Kidney capillary endothelial cell (primary cell): ENCODE results near the gene CLBA1.

Source experiments
- DNase-seq: peaks from one replicate; pipeline ENCODE4 v3.0.0-alpha.2; 2018; ENCODE audit warnings: low spot score

CLBA1 gene

DNA sequence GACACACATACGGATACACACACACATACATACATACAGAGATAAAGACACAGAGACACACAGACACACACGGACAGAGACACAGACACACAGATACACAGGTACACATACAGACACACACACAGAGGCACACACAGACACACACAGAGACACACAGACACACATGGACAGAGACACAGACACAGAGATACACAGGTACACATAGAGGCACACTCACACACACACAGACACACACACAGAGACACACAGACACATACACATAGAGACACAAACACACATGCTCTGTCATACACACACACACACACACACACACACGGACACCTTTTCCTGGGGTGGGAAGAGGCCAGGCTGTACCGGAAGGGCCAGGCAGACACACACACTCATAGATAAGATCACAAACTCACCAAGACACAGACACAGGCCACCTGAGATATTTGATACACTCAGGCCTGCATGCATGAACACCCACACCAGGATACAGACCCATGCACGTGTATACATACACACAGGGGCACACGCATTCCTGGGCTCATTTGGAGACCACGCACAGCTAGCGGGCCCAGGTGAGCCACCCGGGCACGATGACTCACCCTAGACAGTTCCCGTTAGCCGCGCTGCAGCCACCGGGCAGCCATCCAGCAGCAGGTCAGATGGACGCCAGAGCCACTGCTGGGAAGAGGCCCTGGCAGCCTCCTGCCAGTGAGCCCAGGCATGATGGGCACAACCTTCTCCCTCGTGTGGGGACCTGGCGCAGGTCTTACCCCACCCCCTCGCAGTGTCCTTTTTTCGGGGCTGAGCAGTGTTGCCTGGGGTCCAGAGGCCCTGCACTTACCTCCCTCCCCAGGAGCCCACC, 5.6 kb upstream of the CLBA1 start:
- DNase-seq, result no peak

DNA sequence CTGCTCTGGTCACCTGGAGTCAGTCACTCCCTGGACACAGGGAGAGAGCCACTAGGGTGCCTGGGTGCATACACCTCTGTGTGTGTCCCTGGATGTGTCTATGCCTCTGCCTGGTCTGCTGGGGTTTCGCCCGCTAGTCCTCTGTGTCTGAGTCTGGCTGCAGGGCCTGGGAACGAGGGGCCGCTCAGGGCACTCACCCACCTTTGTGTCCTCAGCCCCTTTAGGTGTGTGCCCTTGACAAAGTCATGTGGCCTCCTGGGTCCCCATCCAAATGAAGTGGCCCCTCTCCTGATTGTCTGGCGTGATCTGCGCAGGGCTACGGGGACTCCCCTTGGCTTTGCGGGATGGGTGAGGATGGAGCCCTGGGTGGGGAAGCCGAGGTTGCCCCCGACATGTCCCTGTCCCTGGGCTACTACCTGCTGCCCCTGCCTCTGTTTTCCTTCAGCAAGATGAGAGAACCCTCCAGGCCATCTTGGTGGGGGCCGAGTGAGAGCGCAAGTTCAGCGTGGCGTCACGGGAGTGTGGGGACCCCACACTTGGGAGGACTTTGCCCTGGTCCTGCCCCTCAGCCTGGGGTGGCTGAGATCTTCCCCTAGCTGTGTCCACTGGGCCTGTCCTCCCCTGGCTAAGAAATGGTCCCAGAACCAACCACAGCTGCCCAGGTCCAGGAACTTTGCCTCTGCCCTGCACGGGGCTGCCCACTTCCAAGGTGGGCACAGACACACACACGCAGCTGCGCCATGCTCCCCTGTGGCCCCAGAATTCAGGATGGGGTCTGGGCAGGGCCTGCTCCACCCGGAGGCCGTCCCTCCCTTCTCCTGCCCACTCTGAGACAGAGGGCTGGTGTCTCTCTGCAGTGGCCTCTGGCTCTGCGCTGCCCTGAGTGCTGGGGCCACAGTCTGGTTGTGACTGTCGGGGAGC, 4.7 kb upstream of the CLBA1 start:
- DNase-seq, result no peak

DNA sequence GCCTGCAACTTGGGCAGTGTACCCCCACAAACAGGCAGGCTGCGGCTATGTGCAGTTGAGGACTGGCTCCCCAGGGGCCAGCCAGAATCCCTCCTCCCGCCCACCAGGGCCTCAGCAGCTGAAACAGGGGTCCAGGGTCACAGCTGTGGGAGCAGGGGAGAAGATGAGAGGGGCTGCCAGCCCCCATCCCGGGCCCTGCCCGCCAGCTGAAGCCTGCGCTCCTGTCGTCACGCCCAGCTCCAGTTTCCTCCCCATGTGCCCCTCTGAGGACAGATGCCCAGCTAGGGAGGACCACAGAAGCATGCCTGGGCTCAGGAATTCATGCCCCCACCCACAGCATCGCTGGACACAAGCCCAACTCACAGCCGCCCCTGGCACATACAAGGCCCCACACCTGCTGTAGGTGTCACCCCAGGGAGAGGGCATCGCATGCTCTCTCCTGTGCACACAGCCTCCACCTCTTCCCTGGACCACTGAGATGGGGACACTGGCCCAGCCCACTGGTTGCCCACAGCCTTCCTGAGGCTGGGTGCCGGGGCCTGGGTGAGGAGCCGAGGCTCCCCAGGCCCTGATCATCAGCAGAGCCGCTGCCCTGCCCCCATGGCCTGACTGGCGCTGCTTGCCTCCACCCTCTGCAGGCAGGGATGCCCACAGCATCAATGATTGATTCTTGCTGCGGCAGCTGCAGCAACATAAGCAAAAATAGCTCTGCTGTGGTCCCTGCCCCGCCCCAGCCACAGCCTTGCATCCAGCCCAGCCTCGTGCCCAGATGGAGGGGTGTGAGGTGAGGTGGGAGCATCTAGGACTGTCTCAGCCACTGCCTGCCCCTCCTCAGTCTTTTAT, 3.7 kb upstream of the CLBA1 start:
- no peak for DNase-seq

DNA sequence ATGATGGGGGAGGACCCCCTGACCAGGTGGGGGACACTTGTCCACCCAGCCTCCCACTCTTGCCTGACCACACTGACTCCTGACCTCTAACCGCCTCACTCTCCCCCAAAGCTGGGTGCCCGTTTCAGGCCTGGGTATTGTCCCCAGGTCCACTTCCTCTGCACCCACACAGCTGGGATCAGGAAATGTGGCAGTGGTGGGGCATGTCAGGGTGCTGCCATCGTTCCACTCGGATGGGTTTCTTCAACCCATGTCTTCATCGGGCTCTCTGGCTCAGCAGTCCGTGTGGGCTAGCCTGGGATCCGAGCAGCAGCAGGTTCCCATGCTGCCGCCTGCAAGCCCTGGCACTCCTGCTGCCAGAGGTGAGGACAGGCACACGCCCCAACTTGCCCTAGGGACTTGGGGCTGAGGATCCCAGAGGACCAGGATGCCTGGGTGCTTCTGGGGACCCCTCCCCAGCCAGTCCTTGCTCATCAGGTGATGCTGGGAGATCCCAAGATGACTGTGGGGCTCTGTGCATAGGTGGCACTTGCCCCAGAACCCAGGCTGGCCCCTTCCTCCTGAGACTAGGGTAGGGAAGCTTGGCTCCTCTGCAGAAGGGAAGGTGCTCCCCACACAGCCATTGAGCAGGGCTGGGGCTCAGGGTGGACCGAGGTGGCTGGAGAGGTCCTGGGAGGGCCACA, 2.9 kb upstream of the CLBA1 start:
- DNase-seq, result no peak

DNA sequence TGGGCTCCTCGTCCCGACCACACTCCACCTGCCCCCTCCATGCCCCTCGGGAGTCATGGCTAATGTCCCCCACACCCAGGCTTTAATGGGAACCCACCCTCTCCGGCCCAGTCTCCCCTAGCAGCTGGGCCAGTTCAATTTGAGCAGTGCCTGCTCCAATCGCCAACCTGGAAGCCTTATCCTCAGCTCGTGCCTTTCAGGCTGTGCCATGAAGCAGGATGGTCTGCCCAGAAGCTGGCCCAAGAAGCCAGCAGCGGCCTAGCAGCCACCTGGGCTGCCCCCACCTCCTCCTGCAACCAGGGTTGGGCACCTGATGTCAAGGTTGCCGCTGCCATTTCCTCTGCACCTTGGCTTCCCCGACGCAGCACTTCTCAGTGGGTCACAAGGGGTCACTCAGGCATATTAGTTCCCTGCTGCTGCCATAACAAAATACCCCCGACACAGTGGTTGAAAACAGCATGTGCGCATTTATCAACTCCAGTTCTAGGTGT, 2.3 kb upstream of the CLBA1 start:
- DNase-seq, result no peak

DNA sequence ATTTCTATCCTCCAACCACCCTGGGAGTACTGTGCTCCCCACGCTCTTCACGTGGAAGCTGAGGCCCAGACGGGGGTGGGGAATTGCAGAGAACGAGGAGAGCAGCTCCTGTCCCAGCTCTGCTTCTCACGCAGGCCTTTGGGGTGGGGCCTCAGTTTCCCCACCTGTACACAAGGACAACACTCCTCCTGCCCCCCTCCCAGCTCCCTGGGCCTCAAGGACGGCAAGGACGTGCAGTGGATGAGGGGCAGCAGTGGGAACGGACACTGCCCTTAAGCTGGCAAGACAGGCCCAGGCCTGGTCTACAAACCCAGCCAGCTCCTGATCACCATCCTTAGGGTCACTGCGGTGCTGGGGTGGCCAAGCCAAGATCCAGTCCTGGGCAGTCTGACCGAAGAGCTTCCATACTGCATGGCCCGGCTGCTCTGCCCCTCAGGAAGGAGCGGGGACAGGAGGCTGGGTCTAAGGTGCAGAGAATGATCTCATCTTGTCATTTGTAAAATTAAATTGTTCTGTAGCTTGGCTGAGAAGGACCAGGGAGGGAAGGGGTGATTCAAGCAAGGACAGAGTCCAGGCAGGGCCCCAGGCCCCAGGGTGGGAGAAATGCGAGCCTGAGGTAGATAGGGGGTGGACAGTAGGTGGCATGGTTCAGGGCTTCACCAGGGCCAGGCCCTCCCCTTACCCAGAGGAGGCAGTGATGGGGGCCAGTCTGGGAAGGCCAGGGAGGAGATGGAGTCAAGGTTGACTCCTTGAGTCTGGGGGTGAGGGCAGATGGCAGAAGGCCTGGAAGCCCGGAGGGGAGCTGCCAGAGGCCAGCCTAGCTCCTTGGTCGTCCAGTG, 1.3 kb upstream of the CLBA1 start:
- DNase-seq, result no peak

DNA sequence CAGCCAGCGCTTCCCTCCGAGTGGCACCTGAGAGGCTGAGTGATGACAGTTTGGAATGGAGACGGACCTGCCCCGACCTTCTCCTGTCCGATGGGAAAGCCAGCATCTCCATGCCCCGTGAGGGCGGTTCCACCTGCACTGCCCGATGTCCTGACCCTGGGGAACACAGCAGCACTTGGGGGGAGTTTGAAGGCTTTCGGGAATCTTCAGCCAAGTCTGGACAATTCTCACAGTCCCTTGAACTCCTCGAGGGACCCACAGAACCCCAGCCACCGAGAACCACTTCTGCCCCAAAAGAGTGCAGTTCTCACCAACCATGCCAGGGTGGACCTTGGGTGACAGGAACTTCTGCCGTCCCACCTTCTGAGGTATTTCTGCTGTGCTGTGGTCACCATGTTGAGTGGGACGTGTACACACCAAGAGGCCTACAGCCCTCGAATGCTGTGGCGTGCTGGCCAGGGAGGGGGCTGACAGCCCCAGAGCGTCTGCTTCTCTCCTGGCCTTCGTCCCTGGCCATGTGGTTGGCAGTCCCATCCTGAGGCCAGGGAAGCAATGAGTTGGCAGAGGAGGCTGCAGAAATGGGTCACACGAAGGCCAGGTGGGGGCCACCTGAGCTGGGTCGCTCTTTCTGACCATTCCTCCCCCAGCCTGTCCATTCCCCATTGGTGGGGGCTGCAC, 1.0 kb downstream of the CLBA1 start:
- no peak for DNase-seq

DNA sequence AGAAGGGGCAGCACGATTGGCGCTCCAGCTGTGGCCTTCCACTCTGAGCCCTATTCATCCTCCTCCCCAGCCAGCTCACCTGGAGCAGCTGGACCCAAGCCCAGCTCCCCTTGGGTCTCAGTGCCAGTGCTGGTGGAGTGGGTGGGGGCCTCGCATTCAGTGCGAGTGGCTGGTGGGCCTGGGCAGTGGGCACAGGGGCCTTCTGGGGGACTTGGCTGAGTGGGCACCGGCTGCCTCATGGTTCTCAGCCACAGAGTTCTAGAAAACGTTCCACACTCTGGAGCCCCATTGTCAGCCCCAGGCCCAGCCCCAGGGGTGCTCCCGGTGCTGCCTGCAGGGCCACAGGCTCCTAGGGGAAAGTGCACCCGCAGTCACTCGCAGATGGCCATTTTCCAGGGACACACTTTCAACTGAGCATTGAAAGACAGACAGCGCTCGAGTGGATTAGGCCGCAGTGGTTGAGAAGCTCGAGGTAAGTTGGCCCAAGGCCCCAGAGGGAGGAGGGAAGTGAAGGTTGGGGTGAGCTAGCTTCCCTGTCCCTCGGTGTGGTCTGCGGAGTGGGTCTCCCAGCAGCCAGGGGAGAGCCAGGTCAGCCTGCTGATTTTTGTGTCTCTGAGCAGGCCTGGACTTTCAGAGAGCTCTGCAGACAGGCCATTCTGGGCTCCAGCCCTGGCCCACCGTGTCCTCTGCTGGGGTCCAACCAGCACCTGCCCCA, 3.8 kb downstream of the CLBA1 start:
- no peak for DNase-seq

DNA sequence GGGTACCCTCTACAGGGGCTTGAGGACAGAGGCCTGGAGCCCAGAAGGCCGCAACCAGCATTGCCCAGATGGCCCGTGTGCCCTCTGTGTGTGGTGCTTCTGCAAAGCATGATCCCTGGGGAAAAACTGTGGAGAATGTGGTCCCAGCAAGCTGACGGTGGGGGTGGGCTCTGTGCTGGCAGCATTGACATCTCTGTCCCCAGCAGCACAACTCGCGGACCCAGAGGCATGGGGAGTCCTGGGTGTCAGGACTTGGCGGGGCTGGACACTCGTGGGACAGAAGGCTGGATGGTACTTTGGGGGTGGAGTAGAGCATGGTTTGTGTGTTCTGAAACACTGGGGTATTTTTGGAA, 4.3 kb downstream of the CLBA1 start:
- DNase-seq, result no peak

DNA sequence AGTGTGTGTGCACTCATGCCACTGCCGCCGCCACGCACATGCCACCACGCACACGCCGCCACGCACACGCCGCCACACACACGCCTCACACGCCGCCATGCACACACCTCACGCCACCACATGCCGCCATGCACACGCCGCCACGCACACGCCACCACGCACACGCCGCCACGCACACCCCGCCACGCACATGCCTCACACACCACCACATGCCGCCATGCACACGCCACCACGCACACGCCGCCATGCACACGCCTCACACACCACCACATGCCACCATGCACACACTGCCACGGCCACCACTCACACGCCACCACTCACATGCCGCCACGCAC, 6.3 kb downstream of the CLBA1 start:
- no peak for DNase-seq

DNA sequence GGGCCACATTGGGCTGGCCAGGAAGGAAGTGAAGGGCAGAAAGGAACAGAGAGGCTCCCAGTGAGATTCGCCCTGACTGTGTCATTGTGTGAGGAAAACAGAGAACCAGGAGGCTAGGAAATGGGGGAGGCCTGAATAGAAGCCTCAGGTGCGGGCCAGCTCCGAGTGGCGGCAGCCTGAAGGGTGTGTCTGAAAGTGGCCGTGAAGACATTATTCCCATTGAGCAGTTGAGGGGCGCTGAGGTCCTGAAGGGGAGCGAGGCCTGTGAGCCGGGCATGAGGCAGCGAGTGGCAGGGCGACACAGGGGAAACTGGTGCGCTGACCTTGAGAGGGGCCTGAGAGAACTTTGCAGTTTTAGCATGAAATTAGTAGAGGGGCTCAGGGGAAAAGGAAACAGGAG, 6.9 kb downstream of the CLBA1 start:
- no peak for DNase-seq

DNA sequence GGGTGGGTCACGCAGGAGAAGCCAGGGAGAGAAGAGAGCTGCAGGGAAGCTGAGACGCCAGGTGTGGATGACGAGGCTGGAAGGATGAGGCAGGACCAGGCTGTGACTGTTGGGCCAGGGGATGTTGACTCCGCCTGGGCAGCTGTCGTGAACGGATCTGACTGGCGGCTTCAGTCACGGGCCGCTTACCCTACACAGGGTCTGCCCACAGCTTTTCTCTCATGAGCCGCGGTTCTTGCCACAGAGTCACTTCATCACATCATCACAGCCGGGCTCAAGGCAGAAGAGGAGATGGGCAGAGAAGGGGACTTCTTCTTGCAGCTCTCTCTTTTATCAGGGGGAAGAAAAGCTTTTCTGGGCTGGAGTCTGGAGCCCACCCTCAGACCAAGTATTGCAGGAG, 7.7 kb downstream of the CLBA1 start:
- no peak for DNase-seq

DNA sequence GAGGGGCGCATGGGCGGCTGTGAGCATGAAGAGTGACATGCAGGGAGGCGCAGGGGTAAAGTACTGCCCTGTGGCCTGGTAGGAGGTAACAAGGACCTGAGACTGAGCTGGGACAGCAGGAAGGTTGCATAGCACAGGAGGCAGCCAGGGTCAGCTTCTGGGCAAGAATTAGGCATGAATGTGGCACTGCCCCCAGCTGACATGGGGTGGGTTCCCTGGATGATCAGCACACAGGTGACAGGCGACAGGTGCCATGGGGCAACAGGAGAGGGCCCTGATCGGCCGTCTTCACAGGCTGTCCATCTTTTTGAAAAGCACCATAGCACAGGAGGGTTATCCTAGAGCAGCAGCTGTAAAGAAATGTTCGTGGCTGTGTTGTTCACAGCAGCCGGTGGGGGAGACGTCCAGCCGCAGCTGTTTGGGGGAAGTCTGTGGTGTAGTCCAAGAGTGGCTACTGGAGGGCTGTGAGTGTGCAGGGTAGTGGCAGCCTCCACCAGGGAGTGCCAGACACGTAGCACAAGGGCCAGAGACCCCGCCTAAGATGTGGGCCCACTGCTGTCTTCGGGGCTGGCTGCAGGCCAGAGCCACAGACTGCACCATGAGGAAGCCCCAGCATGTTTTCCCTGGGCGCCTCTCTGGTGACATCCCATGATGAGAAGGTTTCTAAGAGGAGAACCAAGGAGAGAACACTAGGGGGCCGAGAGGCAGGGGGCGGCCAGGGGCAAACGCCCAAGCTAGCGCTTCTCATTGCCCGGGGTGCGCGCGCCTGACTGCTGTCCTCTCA, 8.4 kb downstream of the CLBA1 start:
- no peak for DNase-seq

DNA sequence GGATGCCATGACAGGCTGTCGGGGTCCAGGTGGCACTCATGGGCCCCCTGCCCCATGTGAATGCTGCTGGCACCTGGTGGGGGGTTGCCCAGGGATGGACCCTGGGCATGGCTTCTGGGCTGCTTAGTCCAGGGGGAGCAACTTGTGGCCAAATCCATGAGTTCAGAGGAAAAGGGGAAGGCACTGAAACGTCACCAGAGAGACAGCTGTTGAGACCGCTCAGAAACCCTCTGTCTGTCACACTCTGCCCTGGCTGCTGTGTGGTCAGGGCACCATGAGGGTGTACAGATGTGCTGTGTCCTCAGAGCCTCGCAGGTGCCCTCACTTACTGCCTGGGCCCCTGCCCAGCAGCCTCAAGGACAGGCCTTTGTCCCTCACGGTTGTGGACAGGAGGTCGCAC, 9.4 kb downstream of the CLBA1 start:
- no peak for DNase-seq

DNA sequence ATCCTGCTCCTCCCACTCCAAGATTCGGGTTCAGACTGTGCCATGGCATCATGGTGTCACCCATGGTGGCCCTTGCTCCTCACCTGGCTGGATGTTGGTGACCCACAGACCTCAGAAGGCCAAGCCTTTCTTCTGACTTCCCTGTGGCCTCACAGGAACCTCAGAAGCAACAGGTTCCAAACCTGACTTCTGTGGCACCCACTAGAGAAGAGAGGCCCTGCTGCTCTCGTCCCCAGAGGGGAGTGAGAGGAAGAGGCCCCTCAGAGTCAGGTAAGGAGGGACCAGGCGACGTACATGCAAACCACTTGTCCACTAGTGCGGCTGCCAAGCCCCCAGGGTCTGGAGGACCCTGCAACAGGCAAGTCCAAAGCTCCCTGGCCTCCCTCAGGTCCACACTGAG, 10.4 kb downstream of the CLBA1 start:
- DNase-seq, result no peak

DNA sequence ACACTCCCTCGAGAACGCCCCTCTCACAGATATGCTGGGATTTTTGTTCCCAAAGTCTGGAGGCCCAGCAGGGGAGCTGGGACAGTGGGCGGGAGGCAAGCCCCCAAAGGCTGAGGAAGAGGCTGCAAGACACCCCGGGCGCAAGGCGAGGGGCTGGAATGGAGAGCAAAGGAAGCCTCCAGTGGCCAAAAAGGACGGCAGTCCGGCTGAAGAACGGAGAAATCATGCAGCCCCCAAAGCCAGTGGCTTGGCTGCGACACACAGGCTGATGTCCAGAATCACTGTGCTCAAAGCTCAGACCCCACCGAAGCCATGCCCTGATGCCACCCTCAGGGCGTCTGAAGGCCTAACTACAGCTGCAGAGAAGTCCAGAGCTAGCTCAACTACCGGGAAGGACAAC, 10.9 kb downstream of the CLBA1 start:
- DNase-seq, result no peak

DNA sequence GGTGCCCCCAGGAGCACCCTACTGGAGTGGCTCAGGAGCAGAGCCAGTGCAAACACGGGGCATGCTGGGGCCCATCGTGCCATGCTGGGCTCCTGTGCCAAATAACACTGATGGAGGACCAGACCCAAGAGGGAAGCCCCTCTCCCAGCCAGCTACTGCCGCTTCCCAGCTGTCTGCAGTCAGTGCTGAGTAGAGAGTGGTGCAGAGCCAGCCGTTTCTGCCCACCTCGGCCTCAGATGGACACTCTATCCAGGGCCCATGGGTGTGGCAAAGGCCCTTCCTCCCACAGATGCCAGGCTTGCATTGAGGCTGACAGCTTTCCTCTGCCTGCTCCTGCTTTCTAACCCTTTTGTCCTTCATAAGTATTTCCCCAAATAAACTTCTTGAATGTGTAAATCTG, 13.2 kb downstream of the CLBA1 start:
- no peak for DNase-seq

DNA sequence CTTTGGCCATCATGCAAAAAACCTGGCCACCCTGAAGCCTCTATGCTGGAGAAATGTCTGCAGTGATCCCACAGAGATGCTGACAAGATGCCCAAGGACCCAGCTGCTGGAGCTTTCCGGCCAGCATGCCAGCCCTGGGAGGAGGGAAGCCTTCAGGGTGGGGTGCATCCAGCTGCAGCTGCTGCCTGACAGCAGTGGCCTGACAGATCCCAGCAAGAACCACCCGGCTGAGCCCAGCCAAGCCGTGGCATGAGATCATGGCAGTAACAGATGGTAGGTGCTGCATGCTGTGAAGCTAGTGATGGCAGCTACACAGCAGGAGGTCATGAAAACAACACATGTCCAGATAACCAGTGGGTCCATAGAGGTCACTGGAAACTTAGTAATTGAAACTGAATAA, 13.8 kb downstream of the CLBA1 start:
- DNase-seq, result no peak
